ENCODE measurements around the gene BCO2. TPM values are rescaled to one million over a fixed set of nuclear protein-coding genes. Genes with fewer than 3 reads are reported as not detected.

Gene BCO2
- total RNA-seq, 4 donors from 2014 or later, result 2.9 to 5.8 (median 4.2) TPM

- no peaks in the 10 kb centered on the region for H3K36me3 ChIP-seq
- intact Hi-C loops (cut with DNase I; ENCODE audit: low total_unique reads), result no loop called here
- DNase-seq (no peak), ATAC-seq (no peak)
- no peaks in the 10 kb centered on the region for H3K9me3 ChIP-seq
- in situ Hi-C loops (cut with MboI; ENCODE audit: low sequenced_read_pairs in 4 of 4), result no loop called here
- H3K4me1 ChIP-seq, result peaks cover 27 to 28% of the 10 kb centered on the region in 2 donors
- no peaks in the 10 kb centered on the region for H3K27me3 ChIP-seq
- H3K27ac ChIP-seq, result peak overlapping the region; percentile 72 to 81 (median 74)
- TF ChIP-seq CTCF (IDR thresholded peaks at IDR 0.05 in 4 of 5, conservative IDR thresholded peaks at IDR 0.05 in 1 of 5) (no peak), POLR2A (IDR thresholded peaks at IDR 0.05) (no peak)
- no peak overlapping the region for H3K4me3 ChIP-seq
Measured at GRCh38 chr11:112172362-112172994, 2.8 kb upstream of the BCO2 start.

- Histone ChIP-seq H3K36me3 (no peaks in the 10 kb centered on the region), H3K27me3 (no peaks in the 10 kb centered on the region), H3K27ac (peak overlapping the region; percentile 72 to 81 (median 74)), H3K9me3 (no peaks in the 10 kb centered on the region), H3K4me1 (peaks cover 29 to 30% of the 10 kb centered on the region in 2 donors), H3K4me3 (no peak overlapping the region)
- TF ChIP-seq POLR2A (IDR thresholded peaks at IDR 0.05) (no peak), CTCF (IDR thresholded peaks at IDR 0.05 in 4 of 5, conservative IDR thresholded peaks at IDR 0.05 in 1 of 5) (no peak)
- in situ Hi-C loops (cut with MboI; ENCODE audit: low sequenced_read_pairs in 4 of 4) (no loop called here), intact Hi-C loops (cut with DNase I; ENCODE audit: low total_unique reads) (no loop called here)
- peak; percentile 53 to 66 for DNase-seq
- peak; percentile 61 to 63 for ATAC-seq
Measured at GRCh38 chr11:112173152-112173551, 2.2 kb upstream of the BCO2 start.

- in situ Hi-C loops (cut with MboI; ENCODE audit: low sequenced_read_pairs in 4 of 4) (loop anchor here in 3 of 4 donors (5.0 kb wide), 1 partner anchor 58 kb away; no protein-coding TSS in a partner anchor), intact Hi-C loops (cut with DNase I; ENCODE audit: low total_unique reads) (no loop called here)
- DNase-seq, result no peak
- Histone ChIP-seq H3K9me3 (no peaks in the 10 kb centered on the region), H3K4me1 (peaks cover 33 to 37% of the 10 kb centered on the region in 2 donors), H3K27me3 (no peaks in the 10 kb centered on the region), H3K4me3 (peak overlapping the region; percentile 35 to 54 (median 45)), H3K27ac (peak overlapping the region; percentile 72 to 81 (median 74)), H3K36me3 (no peaks in the 10 kb centered on the region)
- TF ChIP-seq POLR2A (IDR thresholded peaks at IDR 0.05) (no peak), CTCF (IDR thresholded peaks at IDR 0.05 in 4 of 5, conservative IDR thresholded peaks at IDR 0.05 in 1 of 5) (no peak)
- peak; percentile 37 to 52 for ATAC-seq
Measured at GRCh38 chr11:112175599-112175952, 264 bp downstream of the BCO2 start.

GRCh38 chr11:112176077-112176476 is 765 bp downstream of the BCO2 start:
- ATAC-seq, result no peak
- H3K36me3 ChIP-seq, result no peaks in the 10 kb centered on the region
- peak overlapping the region; percentile 72 to 81 (median 74) for H3K27ac ChIP-seq
- H3K27me3 ChIP-seq, result no peaks in the 10 kb centered on the region
- intact Hi-C loops (cut with DNase I; ENCODE audit: low total_unique reads) (no loop called here), in situ Hi-C loops (cut with MboI; ENCODE audit: low sequenced_read_pairs in 4 of 4) (loop anchor here in 3 of 4 donors (5.0 kb wide), 1 partner anchor 59 kb away; no protein-coding TSS in a partner anchor)
- no peak for DNase-seq
- H3K9me3 ChIP-seq, result no peaks in the 10 kb centered on the region
- H3K4me1 ChIP-seq, result peaks cover 33 to 37% of the 10 kb centered on the region in 2 donors
- H3K4me3 ChIP-seq, result peak overlapping the region; percentile 35 to 54 (median 45)
- TF ChIP-seq POLR2A (IDR thresholded peaks at IDR 0.05), result no peak
- TF ChIP-seq CTCF (IDR thresholded peaks at IDR 0.05 in 4 of 5, conservative IDR thresholded peaks at IDR 0.05 in 1 of 5), result no peak
